ENCODE measurements around the gene ARL16.

The ARL16 gene

DNA sequence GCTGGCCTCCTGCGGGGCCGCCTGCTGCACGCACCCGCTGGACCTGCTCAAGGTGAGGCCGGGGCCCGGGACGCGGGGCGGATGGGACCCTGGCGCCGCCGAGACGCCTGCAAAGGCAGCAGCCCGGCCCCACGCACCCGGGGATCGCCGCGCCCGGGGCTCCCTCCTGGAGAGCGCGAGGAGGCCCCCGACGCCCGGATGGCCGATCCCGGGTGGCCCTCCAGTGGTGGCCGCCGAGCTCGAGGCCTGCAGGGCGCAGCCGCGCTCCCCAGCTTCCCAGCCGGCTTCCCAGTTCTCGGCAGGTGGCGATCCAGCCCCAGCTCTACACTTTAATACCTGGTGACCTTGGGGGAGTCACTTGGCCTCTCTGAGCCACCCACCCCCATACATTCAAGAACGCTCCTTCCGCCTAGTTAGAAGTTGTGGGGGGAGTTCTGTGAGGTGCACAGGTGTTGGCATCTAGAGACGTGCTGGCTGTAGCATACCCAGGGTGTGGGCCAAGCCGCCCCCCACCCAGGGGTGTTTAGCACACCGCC lies 28.9 kb upstream of the ARL16 start:
- DNase-seq, result peak; percentile 50

DNA sequence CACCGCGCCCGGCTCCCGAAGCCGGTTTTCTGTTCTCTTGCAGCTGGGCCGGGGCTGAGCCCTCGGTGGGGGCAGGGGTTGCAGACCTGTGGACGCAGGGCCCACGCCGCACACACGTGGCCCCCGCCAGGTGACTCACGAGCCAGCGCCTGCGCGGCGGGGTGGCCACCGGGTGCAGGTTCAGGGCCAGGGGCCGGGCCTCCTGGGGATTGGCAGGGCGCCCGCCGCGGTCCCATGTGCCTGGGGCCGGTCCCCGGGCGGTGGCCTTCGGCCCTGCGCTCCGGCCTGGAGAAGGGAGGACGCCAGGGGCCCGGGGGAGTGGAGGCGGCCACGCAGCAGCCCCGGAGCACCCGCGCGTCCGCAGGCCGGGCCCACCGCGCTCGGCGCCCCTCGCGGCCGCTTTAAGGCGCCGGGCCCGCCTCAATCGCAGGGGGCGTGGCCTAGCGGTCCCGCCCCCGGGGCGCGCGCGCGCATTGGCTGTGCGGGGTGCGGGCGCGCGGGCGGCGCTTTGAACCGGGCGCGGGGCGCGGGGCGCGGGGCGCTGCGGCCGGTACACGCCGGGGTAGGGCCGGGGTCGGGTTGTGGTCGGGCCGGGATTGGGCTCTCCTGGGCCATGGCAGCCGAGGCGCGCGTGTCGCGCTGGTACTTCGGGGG lies 28.3 kb upstream of the ARL16 start, which contains the start of gene SLC25A10:
SLC25A10 (plus strand) TSS at position 471 of the 654 bp plus-strand sequence; CDS start at position 614, 143 bp downstream.
- peak; percentile 87 for DNase-seq

GRCh38 chr17:81710514-81711308 lies 27.1 kb upstream of the ARL16 start:
- peak; percentile 70 for DNase-seq

- DNase-seq, result no peak
Measured at GRCh38 chr17:81708739-81709185, 25.2 kb upstream of the ARL16 start.

GRCh38 chr17:81707725-81708646 lies 24.4 kb upstream of the ARL16 start:
- DNase-seq, result no peak

DNA sequence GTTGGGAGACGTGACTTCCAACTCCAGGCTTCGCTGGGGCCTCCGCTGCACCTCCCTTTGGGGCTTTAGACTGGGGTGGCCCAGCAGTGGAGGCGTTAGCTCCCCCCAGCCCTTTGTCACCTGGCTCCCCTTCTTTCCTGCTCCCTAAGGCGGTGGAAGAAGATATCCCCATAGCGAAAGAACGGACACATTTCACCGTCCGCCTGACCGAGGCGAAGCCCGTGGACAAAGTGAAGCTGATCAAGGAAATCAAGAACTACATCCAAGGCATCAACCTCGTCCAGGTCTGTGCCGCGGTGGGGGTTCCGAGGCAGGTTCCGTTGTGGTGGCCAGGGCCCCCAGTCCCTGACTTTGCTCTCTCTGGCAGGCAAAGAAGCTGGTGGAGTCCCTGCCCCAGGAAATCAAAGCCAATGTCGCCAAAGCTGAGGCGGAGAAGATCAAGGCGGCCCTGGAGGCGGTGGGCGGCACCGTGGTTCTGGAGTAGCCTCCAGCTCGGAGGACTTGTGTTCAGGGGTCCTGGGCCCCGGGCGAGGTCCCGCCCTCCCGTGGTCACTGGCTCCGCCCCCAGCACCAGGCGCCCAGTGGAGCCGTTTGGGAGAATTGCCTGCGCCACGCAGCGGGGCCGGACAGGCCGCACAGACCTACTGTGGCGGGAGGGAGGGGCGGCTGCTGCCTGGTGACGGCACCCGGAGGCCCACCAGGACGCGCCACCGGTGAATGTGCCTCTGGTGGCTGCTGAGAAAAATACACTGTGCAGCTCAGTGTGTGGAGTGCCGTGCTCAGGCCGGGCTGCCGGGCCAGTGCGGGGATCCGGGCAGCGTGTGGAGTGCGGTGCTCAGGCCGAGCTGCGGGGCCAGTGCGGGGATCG lies 23.4 kb upstream of the ARL16 start:
- DNase-seq, result no peak

DNA sequence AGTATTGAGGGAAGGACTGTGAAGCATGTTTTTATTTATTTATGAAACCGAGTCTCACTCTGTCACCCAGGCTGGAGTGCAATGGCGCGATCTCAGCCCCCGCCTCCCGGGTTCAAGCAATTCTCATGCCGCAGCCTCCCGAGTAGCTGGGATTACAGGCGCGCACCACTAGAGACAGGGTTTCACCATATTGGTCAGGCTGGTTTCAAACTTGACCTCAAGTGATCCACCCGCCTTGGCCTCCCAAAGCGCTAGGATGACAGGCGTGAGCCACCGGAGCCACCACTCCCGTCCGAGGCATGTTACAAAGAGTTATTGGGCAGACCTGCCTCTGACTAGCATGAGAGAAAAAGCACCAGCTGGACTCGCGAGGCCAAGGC lies 22.6 kb upstream of the ARL16 start:
- no peak for DNase-seq

- no peak for DNase-seq
Measured at GRCh38 chr17:81705518-81706231, 22.1 kb upstream of the ARL16 start.

DNA sequence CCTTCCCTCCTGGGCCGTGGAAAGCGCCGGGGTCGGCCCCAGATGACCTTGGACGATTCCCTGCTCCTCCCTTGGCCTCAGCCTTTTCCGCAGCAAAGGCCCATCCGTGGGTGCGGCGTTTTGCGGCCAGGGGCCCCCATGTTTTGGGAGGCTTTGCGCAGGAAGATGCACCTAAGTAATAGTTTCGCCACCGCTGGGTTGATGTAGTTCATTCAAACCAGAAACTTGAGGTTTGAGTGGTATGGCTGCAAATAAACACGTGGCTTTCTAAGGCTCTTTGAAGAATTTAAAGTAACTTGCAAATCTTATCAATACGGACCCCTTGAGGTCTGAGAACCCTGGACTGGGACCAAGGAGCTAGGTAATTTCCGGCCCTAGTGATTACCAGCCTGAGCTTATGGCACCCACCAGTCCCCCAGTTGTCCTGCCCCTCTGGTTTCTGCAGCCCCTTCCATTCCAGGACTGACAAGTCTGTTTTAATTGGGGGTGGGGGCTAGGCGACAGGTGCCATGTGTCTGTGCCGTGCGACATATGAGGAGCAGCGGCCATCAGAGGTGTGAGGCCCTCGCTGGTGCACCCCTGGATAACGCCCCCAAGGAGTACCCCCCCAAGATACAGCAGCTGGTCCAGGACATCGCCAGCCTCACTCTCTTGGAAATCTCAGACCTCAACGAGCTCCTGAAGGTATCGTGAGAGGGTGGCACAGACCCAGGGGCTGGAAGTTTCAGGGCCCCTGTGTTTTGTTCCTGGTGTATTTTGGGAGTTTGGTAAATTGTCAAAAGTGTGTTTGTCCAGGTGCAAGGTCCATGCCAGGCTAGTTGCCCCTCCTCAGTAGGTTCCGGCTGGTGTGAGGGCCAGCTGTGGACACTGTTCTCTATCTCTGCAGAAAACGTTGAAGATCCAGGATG lies 20.4 kb upstream of the ARL16 start:
- peak; percentile 45 for DNase-seq

- peak; percentile 97 for DNase-seq
Measured at GRCh38 chr17:81702934-81703746, 19.5 kb upstream of the ARL16 start, which contains the start of gene MRPL12. MRPL12 (plus strand) TSS chr17:81703367; CDS start chr17:81703502, 135 bp downstream.

DNA sequence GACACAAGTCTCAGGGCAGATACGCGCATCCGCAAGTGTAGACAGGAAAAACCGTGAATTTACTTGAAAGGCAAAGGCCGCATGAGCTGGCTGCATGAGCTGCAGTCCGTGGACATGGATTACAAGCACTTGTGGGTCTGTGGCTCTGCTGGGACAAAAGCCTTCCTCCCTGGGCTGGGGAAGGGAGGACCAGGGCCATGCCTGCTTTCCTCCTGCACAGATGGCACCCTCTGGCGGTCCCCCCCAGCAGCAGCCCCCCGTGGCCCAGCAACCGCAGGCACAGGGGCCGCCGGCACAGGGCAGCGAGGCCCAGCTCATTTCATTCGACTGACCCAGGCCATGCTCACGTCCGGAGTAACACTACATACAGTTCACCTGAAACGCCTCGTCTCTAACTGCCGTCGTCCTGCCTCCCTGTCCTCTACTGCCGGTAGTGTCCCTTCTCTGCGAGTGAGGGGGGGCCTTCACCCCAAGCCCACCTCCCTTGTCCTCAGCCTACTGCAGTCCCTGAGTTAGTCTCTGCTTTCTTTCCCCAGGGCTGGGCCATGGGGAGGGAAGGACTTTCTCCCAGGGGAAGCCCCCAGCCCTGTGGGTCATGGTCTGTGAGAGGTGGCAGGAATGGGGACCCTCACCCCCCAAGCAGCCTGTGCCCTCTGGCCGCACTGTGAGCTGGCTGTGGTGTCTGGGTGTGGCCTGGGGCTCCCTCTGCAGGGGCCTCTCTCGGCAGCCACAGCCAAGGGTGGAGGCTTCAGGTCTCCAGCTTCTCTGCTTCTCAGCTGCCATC lies 17.9 kb upstream of the ARL16 start:
- peak; percentile 79 for DNase-seq

- DNase-seq, result no peak
Measured at GRCh38 chr17:81700353-81701287, 17.0 kb upstream of the ARL16 start.

DNA sequence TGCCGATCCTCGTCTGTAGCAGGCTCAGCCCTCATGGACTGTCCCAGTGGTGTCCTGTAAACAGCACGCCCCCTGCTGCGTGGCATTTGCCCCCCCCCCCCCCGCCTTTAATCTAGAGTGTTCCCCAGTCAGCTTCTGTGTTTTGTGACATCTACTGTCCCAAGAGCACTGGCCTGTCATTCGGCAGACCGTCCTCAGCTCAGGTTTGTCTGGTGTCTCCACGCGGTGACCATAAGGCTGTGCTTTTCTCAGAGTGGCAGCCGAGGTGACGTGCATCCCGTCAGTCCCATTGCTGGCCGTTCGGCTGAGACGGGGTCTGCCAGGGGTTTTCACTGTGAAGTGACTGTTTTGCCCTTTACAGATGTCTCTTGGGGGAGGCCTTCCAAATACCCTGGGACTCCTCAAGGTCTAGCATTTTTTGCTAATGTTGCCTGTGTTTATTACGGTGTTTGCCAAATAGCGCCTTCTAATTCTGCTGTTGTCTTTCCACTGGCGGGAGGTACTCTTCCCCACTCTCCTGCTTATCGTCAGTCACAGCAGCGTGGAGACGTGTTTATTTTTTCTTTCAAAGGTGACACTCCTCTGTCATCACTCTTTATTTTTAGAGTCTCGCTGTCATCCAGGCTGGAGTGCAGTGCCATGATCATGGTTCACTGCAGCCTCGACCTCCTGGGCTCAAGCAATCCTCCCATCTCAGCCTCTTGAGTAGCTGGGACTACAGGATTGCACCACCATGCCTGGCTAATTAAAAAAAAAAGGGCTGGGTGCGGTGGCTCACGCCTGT lies 13.9 kb upstream of the ARL16 start:
- no peak for DNase-seq

- no peak for DNase-seq
Measured at GRCh38 chr17:81696218-81696941, 12.8 kb upstream of the ARL16 start.

GRCh38 chr17:81695801-81696200 lies 12.2 kb upstream of the ARL16 start:
- DNase-seq, result no peak

Data from hematopoietic multipotent progenitor cell treated with erythropoietin and hydrocortisone succinate and interleukin-3 and kit ligand, for 6 days (in vitro differentiated cells).